Measurements from ENCODE around the gene ARF4.

- TF ChIP-seq CTCF (IDR thresholded peaks at IDR 0.05): no peak
- no peak for TF ChIP-seq POLR2A (IDR thresholded peaks at IDR 0.05)
Observed at GRCh38 chr3:57583544-57583943, 13.6 kb downstream of the ARF4 start.

Data from adrenal gland (tissue), 5 donors.